HL-60 (cell line): Measurements from ENCODE around the gene ZNF597. TPM values are rescaled to one million over a fixed set of nuclear protein-coding genes. Genes with fewer than 3 reads are reported as not detected.

Experiments
- microRNA-seq: library from miRNA; unstranded; fragments of <30 nt; microRNA quantifications from one replicate; pipeline ENCODE4, GENCODE V29; 2018

ZNF597 gene

Small RNA genes within 50 kb of the gene (microRNA-seq; reads per million reads assigned to microRNA genes)
- not detected for gene MIR6126
